HG03108 (cell line): ENCODE data around the gene VTI1B.
A peak's percentile ranks its signal among the peaks of the same experiment; 100 is the strongest.

ENCODE experiments used
- ATAC-seq: cut with Tn5 transposase; IDR thresholded peaks from one replicate; pipeline ENCODE4 v1.9.1; 2021; ENCODE audit warnings: moderate library complexity; ENCODE audit not compliant: unreplicated experiment

VTI1B gene

DNA sequence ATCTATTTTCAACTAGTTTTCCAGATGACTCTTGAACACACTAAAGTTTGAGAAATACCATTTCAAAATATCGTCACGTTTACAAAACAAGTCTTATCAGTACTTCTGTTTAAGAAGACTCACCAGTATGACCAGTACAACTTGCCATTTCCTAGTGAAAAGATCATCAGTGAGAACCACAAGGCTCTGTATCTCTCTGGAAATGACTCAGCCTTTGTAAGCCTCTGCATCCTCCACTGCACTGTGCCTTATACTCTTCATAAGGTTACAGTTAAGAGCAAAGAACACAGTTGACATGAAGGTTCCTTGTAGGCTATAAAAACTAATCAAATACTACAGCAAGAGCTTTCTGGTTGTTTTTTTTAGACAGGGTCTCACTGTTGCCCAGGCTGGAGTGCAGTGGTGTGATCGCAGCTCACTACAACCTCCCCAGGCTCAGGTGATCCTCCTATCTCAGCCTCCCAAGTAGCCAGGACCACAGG is 5.7 kb upstream of the VTI1B start:
- ATAC-seq: peak; percentile 96

DNA sequence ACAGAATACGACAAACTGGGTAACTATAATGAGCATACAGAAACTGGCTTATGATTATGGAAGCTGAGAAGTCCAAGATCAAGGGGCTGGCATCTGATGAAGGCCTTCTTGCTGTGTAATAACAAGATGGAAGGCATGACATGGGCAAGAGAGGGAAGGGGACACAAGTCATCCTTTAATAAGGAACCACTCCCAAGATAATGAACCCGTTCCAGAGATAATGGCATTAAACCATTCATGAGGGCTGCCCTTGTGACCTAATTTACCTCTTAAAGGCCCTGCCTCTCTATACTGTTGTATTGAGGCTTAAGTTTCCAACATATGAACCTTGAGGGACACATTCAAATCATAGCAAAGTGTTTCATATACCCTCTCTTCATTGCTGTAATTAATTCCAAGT is 4.6 kb upstream of the VTI1B start:
- no peak for ATAC-seq

GRCh38 chr14:67675219-67675582 is 769 bp upstream of the VTI1B start:
- ATAC-seq: no peak

GRCh38 chr14:67674139-67674479 is 323 bp downstream of the VTI1B start:
- peak; percentile 46 for ATAC-seq

GRCh38 chr14:67673451-67673850 is 981 bp downstream of the VTI1B start:
- ATAC-seq: no peak

DNA sequence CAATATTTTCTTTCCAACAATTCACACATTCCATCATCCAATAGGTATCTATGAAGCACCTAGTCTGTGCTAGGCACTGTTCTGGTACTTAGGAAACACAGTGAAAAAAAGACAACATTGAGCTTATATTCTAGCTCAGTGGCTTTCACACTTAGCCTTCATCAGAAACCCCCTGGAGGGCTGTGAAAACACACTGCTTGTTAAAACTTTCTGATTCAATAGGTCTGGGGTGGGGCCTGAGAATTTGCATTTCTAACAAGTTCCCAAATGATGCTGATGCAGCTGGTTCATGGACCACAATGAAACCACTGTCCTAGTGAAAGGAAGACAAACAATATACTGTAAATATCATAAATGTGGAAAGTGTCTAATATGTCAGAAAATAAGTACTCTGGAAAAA is 5.9 kb downstream of the VTI1B start:
- no peak for ATAC-seq

- ATAC-seq: peak; percentile 43
Observed at GRCh38 chr14:67666750-67667449, 7.5 kb downstream of the VTI1B start.

DNA sequence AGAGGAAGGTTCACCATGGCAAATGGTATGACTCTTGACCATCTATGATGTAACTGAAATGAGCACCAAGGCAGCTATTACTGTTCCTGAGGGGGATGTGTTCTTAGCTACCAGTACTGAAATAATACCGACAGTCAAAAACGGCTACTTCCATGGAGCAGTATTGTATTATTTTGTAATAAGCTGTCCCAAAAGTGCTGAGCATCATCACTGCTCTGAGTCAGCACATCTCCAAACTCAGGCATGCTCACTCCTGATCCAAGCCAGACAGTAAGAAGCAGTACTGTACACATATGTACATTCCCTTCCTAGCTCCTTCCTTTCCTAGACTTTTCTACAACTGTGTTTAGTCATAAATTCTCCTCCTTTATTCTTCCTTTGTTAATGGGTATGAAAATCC is 8.6 kb downstream of the VTI1B start:
- ATAC-seq: no peak

DNA sequence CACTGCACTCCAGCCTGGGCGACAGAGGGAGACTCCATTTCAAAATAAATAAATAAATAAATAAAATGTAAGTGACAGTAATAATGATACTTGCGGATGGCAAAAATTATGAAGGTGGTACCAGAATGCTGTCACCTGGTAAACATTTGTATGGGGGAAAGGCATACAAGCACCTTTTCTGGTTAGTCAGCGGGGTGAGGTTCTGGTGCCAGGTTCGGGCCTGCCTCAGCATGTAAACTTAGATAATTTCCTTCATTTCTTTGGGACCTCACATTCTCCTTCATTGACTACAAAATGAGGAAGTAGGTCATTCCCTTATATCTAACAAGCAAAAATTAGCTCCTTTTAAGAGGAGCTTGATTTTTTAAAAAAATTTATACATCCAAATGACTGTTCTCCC is 10.8 kb downstream of the VTI1B start:
- no peak for ATAC-seq

DNA sequence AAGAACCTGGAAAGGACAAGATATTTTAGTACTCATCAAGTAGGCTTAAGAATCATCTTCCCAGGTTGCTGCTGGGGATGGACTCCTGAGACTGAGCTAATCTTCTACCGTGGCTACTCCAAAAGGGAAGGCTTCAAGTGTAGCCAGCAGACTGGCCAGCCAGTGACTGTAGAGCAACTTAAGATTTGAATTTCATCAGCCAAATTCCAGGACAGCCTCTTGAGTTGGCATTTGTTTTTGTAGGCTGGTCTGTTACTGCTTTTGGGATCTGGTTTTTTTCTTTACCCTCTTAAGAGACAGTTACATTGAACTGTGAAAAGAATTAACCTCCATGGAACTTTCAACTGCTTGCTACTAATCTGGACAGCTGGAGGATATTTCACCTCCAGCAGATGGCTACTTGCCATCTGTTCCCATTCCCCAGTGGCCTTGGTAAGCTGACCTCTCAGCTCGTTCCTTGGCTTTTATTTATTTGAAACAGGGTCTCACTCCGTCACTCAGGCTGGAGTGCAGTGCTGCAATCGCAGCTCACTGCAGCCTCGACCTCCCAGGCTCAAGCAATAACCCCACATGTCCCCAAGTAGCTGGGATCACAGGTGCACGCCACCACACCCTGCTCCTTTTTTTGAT is 20.7 kb downstream of the VTI1B start:
- no peak for ATAC-seq

- no peak for ATAC-seq
Observed at GRCh38 chr14:67652189-67652588, 22.2 kb downstream of the VTI1B start.

DNA sequence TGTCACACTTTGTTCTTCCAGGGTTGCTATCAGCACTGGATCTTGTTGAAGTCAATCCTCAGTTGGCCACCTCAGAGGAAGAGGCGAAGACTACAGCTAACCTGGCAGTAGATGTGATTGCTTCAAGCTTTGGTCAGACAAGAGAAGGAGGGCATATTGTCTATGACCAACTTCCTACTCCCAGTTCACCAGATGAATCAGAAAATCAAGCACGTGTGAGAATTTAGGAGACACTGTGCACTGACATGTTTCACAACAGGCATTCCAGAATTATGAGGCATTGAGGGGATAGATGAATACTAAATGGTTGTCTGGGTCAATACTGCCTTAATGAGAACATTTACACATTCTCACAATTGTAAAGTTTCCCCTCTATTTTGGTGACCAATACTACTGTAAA is 23.7 kb downstream of the VTI1B start:
- ATAC-seq: no peak

DNA sequence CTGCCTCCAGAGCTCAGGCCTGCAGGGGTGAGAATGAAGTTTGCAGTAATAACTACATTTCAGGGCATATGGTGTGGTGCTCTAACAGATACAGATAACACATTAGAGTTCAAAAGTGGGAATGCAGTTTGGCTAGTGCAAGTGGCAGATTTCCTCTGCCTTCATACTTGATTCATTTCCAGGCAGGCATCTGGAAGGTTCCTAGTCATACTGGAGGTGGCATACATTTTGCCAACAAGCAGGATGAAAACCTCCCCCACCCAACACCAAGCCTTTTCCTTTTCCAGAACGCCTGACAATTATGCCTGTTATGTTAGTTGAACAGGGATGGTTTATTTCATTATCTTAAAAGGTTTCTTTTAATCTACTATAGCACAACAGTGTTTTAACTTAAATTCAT is 24.3 kb downstream of the VTI1B start:
- no peak for ATAC-seq

- ATAC-seq: no peak
Observed at GRCh38 chr14:67646131-67646530, 28.3 kb downstream of the VTI1B start.

- no peak for ATAC-seq
Observed at GRCh38 chr14:67645414-67645813, 29.0 kb downstream of the VTI1B start.

GRCh38 chr14:67644428-67644827 is 30.0 kb downstream of the VTI1B start:
- no peak for ATAC-seq

DNA sequence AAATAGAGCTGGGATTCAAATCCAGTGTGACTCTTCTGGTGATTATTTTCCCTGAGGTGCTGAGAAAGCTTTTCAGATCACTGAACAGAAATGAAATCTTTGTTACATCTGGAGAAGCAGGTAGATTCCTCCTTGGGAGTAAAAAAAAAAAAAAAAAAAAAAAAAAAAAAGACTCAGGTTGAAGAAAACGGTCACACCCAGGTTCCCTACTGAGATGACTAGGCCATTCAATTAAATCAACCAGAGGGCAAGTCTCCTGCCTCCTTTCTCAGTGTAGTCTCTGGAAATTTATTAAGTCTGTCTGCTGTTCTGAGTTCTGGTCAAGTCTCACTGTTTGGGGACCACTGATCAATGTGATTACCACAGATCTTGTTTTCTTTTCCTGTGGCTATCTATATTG is 30.7 kb downstream of the VTI1B start:
- ATAC-seq: no peak

GRCh38 chr14:67641902-67642749 is 32.3 kb downstream of the VTI1B start:
- no peak for ATAC-seq

DNA sequence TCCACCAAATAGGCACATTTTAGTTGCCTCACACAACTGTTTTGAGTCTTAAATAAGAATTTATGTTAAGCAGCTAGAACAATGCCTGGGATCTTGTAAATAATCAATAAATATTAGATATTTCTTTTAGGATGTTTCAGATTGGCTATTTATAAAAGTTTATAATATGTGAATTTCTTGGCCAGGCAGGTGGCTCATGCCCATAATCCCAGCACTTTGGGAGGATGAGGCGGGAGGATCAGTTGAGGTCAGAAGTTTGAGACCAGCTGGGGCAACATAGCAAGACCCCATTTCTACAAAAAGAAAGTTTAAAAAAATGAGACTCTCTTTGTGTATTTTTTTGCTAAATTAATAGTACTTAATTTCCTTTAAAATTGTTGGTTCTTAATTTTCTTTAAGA is 33.0 kb downstream of the VTI1B start:
- ATAC-seq: no peak

DNA sequence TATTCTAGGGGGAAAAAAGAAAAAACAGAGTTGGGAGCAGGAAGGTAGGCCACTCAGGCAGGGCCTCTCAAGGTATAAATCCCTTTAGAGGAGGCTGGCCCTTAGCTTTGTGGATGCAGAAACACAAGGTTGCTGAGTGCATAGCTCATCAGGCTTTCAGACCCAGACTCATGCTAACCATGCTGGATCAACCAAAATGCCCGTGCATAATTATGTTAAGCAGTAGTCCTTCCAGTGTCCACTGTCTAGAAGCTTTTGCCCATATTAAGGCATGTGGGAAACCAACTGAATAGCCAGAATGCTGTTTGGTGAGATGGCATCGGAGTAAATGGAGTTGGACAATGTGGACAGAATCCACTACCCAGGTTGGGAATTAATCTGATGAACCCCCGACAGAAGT is 35.8 kb downstream of the VTI1B start:
- no peak for ATAC-seq

DNA sequence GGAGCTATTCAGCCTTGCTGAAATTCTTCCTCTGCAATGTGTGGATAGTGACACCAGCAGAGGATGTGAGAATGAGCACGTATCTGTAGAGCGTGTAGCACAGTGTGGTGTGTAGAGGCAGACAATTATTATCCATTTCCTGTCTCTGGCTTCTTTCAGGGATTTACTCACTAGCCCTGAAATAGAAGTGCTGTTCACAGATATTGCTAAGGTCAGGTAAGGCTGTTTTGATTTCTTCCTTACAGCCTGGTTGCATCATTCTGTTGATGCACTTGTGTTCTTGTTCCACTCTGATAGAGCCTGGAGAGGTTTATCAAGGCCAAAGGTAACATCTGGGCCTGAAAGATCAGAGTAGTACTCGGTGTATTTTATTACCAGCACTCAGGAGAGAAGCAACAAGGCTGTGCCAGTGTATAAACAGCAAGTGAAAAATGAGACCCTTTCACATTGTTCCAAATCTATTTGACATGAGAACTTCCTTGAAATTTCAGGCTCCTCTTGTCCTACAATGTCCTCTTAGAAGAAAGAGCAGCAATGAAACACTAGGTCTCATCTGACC is 38.0 kb downstream of the VTI1B start:
- ATAC-seq: no peak
